ENCODE measurements around the gene CIP2A. TPM values are rescaled to one million over a fixed set of nuclear protein-coding genes. Genes with fewer than 3 reads are reported as not detected.

CIP2A gene
- total and polyA plus RNA-seq, 2 of the 4 experiments (the other 2 are of a cell fraction), result 8.5 to 27.8 TPM

DNA sequence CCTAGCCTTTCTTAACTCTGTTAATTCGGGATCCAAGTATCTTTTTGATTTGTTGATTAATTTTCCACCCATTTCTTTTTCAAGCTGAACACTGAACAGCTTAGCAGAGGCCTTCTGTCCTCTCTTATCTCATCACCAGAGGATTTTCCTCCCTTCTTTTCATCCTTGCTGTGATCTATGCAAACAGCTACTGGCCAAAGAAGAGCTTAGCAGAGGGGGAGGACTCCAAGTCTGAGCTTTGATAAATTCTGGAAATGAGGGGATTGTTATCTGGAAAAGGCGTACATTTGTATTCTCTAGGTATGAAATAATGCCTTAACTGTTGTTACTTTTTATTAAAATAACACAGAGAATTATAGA is 13.7 kb upstream of the CIP2A start:
- WGBS, 2 experiments (ENCODE audit: extremely low coverage in 2 of 2, insufficient read length in 1 of 2), result no CpG with 5 or more reads among the region's 2 CpGs
- H3K4ac ChIP-seq (ENCODE audit: low read depth, low read length), result no peak overlapping the region
- H3K14ac ChIP-seq (replicated peaks; ENCODE audit: low read depth, low read length), result no peak overlapping the region
- no peak for TF ChIP-seq MAZ (IDR thresholded peaks at IDR 0.05; ENCODE audit: borderline replicate concordance, low read depth, low read length)
- no peak for TF ChIP-seq RAD21 (IDR thresholded peaks at IDR 0.05; ENCODE audit: low read length)
- TF ChIP-seq POLR2A (IDR thresholded peaks at IDR 0.05; ENCODE audit: low read depth, low read length), result no peak
- no peak for TF ChIP-seq RCOR1 (IDR thresholded peaks at IDR 0.05; ENCODE audit: insufficient replicate concordance, low read length)
- no peak for TF ChIP-seq NFE2L2 (IDR thresholded peaks at IDR 0.05; ENCODE audit: low read depth, low read length)
- TF ChIP-seq BHLHE40 (IDR thresholded peaks at IDR 0.05; ENCODE audit: low read depth, low read length), result no peak
- no peak for TF ChIP-seq CHD1 (IDR thresholded peaks at IDR 0.05; ENCODE audit: low read depth, low read length)
- no peak for TF ChIP-seq SMC3 (IDR thresholded peaks at IDR 0.05; ENCODE audit: low read depth, low read length)
- TF ChIP-seq RFX5 (IDR thresholded peaks at IDR 0.05; ENCODE audit: low read depth, low read length), result no peak
- TF ChIP-seq FOS (IDR thresholded peaks at IDR 0.05; ENCODE audit: low read depth, low read length), result no peak
- TF ChIP-seq CEBPB (IDR thresholded peaks at IDR 0.05; ENCODE audit: low read depth, low read length), result no peak
- no peak for TF ChIP-seq MXI1 (IDR thresholded peaks at IDR 0.05; ENCODE audit: borderline replicate concordance, low read depth, low read length)
- TF ChIP-seq, protein P1, sequence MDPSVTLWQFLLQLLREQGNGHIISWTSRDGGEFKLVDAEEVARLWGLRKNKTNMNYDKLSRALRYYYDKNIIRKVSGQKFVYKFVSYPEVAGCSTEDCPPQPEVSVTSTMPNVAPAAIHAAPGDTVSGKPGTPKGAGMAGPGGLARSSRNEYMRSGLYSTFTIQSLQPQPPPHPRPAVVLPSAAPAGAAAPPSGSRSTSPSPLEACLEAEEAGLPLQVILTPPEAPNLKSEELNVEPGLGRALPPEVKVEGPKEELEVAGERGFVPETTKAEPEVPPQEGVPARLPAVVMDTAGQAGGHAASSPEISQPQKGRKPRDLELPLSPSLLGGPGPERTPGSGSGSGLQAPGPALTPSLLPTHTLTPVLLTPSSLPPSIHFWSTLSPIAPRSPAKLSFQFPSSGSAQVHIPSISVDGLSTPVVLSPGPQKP (IDR thresholded peaks at IDR 0.05; ENCODE audit: borderline replicate concordance, low read depth, low read length), result no peak
- H3K56ac ChIP-seq (ENCODE audit: extremely low read depth, insufficient read depth, low read length), result no peak overlapping the region
- H3K4me3 ChIP-seq (ENCODE audit: insufficient read depth, low read depth, low read length), result no peak overlapping the region
- no peaks in the 10 kb centered on the region for H3K9me1 ChIP-seq (ENCODE audit: insufficient read depth, low read length)
- no peak overlapping the region for H3K27ac ChIP-seq (ENCODE audit: insufficient read depth, low read length)
- no peak overlapping the region for H2AK9ac ChIP-seq (replicated peaks; ENCODE audit: low read depth, low read length, poor library complexity)
- no peaks in the 10 kb centered on the region for H4K20me1 ChIP-seq (ENCODE audit: insufficient read depth, low read length)
- intact Hi-C loops (cut with micrococcal nuclease), result no loop called here
- H3K18ac ChIP-seq (ENCODE audit: low read depth, low read length), result no peak overlapping the region
- no peak overlapping the region for H2AFZ ChIP-seq (replicated peaks; ENCODE audit: low read length, poor library complexity)
- in situ Hi-C loops (cut with MboI; ENCODE audit: low sequenced_read_pairs), result no loop called here
- H4K5ac ChIP-seq (ENCODE audit: low read depth, low read length), result no peak overlapping the region
- H3K4me2 ChIP-seq (ENCODE audit: low read depth, low read length), result no peak overlapping the region
- DNase-seq (no peak), ATAC-seq (ENCODE audit: low read depth) (no peak)
- H4K91ac ChIP-seq (ENCODE audit: insufficient read depth, low read depth, low read length), result no peak overlapping the region
- no peaks in the 10 kb centered on the region for H3K4me1 ChIP-seq (ENCODE audit: control insufficient read depth, insufficient read depth, low read length)
- peaks cover 3 to 4% of the 10 kb centered on the region in 2 experiments; a peak in 1 of 4 replicates for H3K79me1 ChIP-seq (ENCODE audit: low read depth in 1 of 2, low read length in 2 of 2)
- ChIA-PET POLR2A (ENCODE audit: unreplicated experiment) (no interaction called here), CTCF (interaction anchor here (0.8 to 1.3 kb wide), 2 partner anchors 8 to 14 kb away, joined by 3 read pairs; partner anchors contain the start of genes CIP2A and DZIP3)
- no TSS peak for BruUV-seq (replicated peaks)
- H2AK5ac ChIP-seq (ENCODE audit: low read depth, low read length), result no peak overlapping the region
- no peaks in the 10 kb centered on the region for H3K9me3 ChIP-seq (ENCODE audit: control insufficient read depth, insufficient read depth, low read length)
- no peak overlapping the region for H2BK120ac ChIP-seq (ENCODE audit: low read depth, low read length)
- no peak overlapping the region for H3K9ac ChIP-seq (ENCODE audit: low read depth, low read length)
- H2BK5ac ChIP-seq (ENCODE audit: low read depth, low read length, poor library complexity, severe bottlenecking), result no peak overlapping the region
- H3K23ac ChIP-seq (ENCODE audit: low read depth, low read length), result no peak overlapping the region
- H3K27me3 ChIP-seq (ENCODE audit: control insufficient read depth, insufficient read depth, low read length), result no peaks in the 10 kb centered on the region
- H2BK20ac ChIP-seq (ENCODE audit: low read depth, low read length), result no peak overlapping the region
- H2BK15ac ChIP-seq (ENCODE audit: low read depth, low read length), result no peak overlapping the region
- no peak overlapping the region for H4K8ac ChIP-seq (ENCODE audit: low read depth in 2 of 2, low read length in 2 of 2)
- dilution Hi-C loops (cut with HindIII; ENCODE audit: low sequenced_read_pairs, unreplicated experiment), result no loop called here
- H3K36me3 ChIP-seq (ENCODE audit: control insufficient read depth, insufficient read depth, low read length), result no peaks in the 10 kb centered on the region
